GM20431 (cell line): ENCODE results near the gene PPP1R12B.
"Not testable (repeated sequence)": the region's sequence is repeated elsewhere in the genome, so short reads cannot be mapped to it uniquely, and the experiment has no call there.

ENCODE experiments used
- in situ Hi-C: fragments of 300-500 bp; cut with MseI, MboI; formaldehyde crosslinking; loops from one replicate; pipeline ENCODE4 v1.15.0; 2020; ENCODE audit warnings: low sequenced_read_pairs; ENCODE audit not compliant: unreplicated experiment

Gene PPP1R12B

DNA sequence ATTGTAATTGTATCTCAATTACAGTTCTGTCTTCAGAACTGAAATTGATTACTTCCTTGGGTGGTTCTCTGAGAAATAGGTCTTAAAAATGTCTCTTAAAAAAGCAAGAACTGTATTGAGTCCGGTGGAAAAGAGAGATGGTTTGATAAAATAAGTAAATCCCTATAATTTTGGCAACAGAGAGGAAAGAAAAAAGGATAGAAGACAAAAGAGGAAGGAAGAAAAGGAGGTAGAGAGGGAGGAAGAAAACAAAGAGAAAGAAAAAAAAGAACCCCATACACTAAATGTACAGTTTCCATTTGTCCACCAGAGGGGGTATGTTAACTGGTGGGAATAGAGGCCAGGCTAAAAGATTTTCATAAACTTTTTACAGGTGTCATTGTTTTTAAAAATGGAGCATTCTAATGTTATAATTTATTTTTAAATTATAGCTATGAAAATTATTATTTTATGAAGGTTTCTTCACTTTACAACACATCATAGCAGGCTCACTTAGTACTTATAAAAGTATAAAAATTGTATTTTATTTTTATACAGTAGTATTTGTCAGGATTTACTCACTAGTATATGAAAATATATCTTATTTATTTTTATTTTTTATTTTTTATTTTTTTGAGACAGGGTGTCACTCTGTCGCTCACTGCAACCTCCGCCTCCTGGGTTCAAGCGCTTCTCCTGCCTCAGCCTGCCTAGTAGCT lies 4.7 kb upstream of the PPP1R12B start:
- in situ Hi-C loops: no loop called here

GRCh38 chr1:202348005-202348508 lies 442 bp upstream of the PPP1R12B start:
- in situ Hi-C loops: no loop called here

DNA sequence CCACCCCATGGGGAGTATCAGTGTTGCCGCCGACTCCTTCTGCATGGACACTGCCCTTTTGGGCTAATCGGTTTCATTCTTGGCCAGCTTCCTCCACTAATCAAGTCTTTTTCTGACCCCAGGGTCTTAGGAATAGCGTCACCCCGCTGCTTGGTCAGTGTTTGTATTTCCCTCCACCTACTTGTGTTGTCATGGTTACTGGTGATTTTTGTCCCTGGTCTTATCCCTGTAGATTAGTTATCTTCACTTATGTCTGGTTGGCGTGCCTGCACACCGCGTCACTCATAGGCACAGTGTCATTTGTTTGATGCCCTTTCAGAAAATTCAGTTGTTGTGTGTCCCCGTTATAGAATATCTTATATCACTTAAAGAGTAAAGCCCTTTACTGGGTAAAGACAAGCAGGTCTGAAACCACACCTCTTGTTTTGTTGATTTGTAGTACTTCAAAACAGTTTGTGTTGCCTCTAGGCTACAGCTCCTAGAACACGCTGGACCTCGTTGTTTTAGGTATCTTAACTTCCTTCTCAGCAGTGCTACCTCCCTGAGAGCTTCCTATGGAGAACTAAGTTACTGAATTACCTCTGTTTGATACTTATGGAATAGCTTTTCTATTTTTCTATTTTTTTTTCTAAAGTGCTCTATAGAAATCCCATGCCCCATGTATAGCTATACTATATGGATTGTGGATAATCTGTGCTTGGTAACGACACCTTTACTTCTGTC lies 868 bp downstream of the PPP1R12B start:
- in situ Hi-C loops: no loop called here

GRCh38 chr1:202351725-202352124 lies 3.2 kb downstream of the PPP1R12B start:
- in situ Hi-C loops: no loop called here

DNA sequence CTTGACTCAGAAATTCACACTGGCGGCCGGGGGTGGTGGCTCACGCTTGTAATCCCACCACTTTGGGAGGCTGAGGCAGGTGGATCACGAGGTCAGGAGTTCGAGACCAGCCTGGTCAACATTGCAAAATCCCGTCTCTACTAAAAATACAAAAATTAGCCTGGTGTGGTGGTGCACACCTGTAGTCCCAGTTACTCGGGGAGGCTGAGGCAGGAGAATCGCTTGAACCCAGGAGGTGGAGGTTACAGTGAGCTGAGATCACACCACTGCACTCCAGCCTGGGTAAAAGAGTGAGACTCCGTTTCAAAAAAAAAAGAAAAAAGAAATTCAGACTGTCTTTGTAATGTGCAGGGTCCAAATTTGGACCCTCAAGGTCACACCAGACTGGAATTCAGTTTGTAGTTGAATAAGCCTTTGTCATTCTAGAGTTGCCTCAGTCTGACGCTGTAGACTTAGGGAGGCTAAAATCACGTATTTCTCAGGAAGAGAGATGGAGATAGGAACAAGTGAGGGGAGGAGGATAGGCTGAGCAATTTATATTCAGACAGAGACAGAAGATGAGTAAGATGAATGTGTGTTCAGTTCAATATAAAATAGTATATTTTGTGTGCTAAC lies 4.2 kb downstream of the PPP1R12B start:
- in situ Hi-C loops: not testable (repeated sequence)

DNA sequence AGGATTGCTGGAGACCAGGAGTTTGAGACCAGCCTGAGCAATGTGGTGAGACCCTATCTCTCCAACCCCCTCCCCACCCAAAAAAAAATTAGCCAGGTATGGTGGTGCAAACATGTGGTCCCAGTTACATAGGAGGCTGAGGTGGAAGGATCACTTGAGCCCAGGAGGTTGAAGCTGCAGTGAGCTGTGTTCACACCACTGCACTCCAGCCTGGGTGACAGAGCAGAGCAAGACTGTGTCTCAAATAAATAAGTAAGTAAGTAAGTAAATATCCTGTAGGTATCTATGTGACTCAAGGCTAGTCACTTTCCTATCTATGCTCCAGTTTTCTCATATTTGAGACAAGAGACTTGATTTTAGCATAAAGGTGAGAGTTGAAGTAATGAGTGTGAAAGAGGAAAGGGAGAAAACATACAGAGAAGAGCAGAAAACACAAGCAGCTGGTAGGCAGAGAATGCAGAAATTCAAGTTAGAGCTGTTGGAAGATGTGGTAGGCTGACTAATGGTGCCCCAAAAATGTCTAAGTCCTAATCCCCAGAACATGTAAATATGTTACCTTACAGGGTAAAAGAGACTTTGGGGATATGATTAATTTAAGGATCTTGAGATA lies 7.5 kb downstream of the PPP1R12B start:
- in situ Hi-C loops: no loop called here

DNA sequence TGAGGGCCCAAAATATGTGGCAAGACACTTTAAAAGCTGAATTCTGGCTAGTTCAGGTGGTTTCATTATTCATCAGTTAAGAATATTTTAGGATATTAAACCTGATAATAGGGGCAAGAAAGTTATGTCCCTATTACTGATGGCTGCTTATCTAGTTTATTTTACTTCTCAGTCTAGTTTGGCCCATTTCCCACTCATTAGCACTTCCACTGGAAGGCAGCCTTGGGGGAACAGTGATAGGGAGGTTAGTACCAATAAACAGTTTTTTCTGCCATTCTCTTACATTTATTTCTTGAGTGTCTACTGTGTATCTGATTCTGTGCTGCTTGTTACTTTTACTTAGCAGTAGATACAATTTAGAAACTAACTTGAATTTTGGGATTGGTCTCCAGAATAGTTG lies 9.0 kb downstream of the PPP1R12B start:
- in situ Hi-C loops: no loop called here

GRCh38 chr1:202361224-202361623 lies 12.7 kb downstream of the PPP1R12B start:
- in situ Hi-C loops: no loop called here

- in situ Hi-C loops: no loop called here
Observed at GRCh38 chr1:202361701-202362100, 13.2 kb downstream of the PPP1R12B start.

GRCh38 chr1:202362212-202362611 lies 13.7 kb downstream of the PPP1R12B start:
- in situ Hi-C loops: no loop called here

DNA sequence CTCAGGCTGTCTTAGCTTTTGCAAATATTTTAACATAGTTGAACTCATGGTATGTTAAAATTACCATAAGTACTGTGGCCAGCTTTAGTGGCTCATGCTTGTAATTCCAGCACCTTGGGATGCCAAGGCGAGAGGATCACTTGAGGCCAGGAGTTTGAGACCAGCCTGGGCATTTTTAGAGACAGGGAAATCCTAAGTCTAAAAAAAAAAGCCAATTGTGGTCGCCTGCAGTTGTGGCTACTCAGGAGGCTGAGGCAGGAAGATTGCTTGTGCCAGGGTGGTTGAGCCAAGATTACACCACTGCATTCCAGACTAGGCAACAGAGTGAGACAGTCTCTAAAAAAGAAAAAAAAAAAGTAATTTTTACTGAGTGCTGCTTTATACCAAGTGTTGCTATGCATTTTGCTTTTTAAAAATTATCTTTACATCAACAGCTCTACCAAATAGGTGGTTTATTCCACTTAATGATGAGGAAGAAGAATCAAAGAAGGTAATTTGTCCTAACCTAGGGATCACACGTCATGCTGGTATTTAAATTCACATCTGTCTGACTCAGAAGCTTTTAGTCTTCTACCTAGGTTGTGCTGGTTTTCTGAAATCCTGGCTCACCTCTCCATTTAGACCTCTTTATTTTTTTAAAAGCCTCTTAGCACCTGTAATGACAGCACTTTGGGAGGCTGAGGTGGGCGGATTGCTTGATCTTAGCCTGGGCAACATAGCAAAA lies 16.8 kb downstream of the PPP1R12B start:
- in situ Hi-C loops: no loop called here

GRCh38 chr1:202367271-202367670 lies 18.8 kb downstream of the PPP1R12B start:
- in situ Hi-C loops: no loop called here

DNA sequence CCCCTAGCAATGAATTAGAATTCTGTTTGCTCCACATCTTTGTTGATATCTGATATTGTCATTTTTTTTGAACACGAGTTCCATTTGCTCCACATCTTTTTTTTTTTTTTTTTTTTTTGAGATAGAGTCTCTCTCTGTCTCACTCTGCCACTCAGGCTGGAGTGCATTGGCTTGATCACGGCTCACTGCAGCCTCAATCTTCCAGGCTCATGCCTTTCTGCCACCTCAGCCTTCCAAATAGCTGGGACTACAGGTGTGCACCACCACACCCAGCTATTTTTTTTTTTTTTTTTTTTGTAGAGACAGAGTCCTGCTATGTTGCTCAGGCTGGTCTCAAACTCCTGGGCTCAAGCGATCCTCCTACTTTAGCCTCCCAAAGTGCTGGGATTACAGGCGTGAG lies 22.4 kb downstream of the PPP1R12B start:
- in situ Hi-C loops: not testable (repeated sequence)

DNA sequence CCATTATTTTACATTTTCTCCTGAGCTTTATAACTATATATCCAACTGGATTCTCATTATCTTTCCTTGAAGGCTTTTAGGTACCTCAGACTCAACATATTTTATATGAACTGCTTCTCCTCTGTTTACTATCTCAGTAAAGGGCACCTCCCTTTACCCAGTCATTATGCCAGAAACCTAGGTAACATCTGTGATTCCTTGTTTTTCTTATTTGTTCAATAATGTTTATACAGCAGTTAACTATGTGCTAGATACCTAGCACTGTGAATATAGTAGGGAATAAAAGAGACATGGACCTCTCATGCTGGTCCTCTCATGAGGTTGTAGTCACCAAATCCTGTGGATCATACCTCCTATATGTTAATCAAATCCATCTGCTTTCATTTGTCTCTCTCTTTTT lies 25.6 kb downstream of the PPP1R12B start:
- in situ Hi-C loops: no loop called here

DNA sequence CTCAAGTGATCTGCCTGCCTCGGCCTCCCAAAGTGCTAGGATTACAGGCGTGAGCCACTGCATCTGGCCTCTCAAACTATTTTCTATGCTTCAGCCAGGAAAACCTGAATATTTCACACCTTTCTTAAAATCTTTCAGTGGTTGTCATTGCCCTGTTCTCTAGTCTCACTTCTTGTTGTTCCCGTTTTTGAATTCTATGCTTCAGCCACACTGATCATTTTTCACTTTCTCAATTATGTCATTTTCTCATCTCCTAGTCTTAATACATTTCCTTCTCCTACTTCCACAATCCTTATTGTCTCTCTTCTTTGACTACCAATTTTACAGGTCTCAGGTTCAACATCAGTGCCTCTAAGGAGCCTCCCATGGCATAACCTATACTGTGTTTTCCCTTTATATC lies 26.7 kb downstream of the PPP1R12B start:
- in situ Hi-C loops: not testable (repeated sequence)

- in situ Hi-C loops: no loop called here
Observed at GRCh38 chr1:202376247-202376646, 27.7 kb downstream of the PPP1R12B start.

DNA sequence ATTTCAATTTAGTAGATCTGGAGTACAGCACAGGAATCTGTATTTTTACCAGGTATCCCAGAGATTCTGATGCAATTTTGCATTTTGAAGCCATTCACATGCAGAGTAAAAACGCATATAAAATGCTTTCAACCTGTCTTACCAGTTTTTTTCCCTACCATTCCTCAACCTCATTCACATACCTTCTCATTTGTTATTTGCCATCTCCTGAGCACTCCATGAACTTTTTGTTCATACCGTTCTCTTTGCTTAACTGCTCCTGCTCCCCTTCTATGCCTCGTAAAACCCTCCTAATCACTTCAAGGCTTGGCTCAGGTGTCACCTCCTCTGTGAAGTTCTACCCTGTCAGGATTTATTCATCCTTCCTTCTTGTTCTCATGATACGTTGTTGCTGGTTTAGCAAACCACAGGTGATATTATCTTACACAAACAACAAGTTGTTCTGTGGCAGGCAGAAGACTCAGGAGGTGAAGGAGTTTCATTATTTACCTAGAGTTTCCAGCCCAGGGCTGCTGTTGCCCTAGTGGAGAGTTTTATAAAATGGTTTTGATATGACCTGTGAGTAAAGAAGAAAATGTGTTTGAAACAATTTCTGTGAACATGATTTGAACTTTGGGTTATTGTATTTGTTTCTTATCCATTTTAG lies 31.5 kb downstream of the PPP1R12B start:
- in situ Hi-C loops: not testable (repeated sequence)

DNA sequence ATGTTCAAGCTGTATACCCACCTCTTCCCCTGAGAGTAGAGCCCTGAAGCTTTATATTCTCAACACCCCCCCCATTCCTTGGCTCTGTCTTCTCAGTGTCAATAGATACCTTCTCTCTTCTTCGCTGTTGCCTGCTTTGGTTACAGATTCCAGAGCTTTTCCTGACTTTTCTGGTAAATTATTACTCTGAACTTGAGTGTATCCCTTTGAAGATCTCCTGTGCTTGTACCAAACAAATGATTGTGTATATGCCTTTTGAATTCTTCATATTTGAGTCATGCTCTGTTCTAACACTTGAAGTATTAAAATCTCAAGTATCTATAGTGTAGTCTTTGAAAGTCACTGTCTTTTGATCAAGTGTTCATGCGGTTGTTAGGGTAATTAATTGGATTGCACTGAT lies 32.0 kb downstream of the PPP1R12B start:
- in situ Hi-C loops: not testable (repeated sequence)

- in situ Hi-C loops: not testable (repeated sequence)
Observed at GRCh38 chr1:202381867-202382266, 33.4 kb downstream of the PPP1R12B start.

GRCh38 chr1:202395831-202396230 lies 47.3 kb downstream of the PPP1R12B start:
- in situ Hi-C loops: not testable (repeated sequence)
